A673 (cell line): ENCODE results near the gene SYT8.

Source experiments
- EZH2 ChIP-seq: fragments of 200-600 bp; sonication (generic); IDR thresholded peaks from 2 replicates; pipeline ENCODE4 v1.6.1; 2017; ENCODE audit warnings: borderline replicate concordance, low read depth, mild to moderate bottlenecking, mixed read lengths, antibody characterized with exemption, low read length; ENCODE audit not compliant: poor library complexity, severe bottlenecking
- TF ChIP-seq, protein P1 (sequence below): fragments of 300-800, 200-600 bp; sonication (generic); conservative IDR thresholded peaks from 2 replicates; pipeline ENCODE4 v1.5.1; 2017; ENCODE audit warnings: low read depth, mild to moderate bottlenecking, antibody characterized with exemption, low read length, moderate library complexity, mixed read lengths

DNA sequence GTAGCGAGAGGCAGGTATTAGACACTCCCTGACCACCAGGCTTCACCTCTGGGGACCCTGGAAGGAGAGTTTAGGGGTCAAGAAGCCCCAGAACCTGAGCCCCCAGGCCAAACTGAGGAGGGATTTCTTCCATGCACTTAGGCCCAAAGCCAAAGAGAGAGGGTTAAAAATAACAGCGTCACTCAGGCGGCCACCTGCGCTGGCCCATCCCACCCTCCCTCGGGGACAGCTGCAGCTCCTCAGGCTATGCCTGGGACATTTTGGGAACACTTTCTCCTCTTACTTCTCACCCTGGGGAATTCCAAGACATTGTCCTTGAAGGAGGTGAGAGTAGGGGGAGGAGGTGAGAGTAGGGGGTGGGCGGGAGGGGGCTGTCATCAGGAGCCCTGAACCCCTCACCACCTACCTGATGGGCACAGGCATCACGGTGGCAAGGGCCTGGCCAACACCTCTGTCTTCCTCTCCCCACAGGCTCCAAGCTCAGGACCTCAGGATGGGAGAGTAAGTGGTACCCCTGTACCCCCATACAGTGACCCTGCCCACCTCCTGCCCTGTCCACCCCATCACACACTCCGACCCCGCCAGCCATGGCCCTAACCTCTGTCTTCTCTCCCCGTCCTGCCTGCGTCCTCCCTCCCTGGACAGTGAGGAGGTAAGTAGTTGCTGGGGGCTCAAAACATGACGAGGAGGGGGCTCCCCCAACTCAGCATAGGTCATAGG is 4.6 kb downstream of the SYT8 start:
- TF ChIP-seq, protein P1, sequence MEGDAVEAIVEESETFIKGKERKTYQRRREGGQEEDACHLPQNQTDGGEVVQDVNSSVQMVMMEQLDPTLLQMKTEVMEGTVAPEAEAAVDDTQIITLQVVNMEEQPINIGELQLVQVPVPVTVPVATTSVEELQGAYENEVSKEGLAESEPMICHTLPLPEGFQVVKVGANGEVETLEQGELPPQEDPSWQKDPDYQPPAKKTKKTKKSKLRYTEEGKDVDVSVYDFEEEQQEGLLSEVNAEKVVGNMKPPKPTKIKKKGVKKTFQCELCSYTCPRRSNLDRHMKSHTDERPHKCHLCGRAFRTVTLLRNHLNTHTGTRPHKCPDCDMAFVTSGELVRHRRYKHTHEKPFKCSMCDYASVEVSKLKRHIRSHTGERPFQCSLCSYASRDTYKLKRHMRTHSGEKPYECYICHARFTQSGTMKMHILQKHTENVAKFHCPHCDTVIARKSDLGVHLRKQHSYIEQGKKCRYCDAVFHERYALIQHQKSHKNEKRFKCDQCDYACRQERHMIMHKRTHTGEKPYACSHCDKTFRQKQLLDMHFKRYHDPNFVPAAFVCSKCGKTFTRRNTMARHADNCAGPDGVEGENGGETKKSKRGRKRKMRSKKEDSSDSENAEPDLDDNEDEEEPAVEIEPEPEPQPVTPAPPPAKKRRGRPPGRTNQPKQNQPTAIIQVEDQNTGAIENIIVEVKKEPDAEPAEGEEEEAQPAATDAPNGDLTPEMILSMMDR = no peak
- TF ChIP-seq EZH2 = no peak
